ENCODE results near the gene DLX2. TPM values are rescaled to one million over a fixed set of nuclear protein-coding genes. Genes with fewer than 3 reads are reported as not detected.

Gene DLX2
- polyA plus RNA-seq, 2 of the 4 experiments (the other 2 are of a cell fraction): 0.04 to 0.19 TPM

DNA sequence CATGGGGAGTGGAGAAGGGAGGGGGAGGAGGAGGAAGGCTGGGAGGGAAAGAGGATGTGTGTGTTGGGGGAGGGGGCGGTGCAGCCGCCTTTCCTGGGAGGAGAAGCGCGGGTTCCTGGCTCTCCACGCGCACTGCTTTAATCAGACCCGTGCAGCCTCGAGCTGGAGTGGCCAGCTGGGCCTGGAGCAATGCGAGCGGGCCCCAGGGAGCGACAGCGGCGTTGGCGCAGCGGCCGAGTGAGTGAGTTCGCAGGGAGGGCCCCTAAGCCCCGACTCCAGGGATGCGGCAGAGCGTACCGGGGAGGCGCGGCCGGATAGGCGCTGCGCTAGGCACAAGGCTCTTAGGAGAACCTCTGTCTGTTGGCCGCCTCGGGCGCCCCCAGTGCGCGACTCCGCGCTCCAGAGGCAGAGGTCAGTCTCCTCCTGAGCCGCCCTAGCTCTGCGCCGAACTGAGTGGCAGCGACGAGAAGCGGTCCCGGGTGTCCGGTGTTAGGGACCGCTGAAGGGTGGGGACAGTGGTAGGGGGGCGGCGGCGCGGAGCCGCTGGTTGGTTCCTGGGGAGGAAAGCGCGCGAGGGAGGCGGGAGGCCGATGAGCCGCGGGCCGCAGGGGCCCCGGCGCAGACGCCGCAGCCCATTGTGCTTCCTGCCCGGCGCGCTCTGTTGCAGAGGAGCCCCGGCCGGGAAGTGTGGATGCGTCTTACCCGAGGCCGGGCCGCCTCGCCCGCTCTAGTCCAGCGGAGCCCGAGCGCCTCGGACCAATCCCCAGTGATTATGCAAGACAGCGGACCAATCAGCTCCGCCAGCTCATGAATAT, 17.8 kb downstream of the DLX2 start (continued):
- TF ChIP-seq HMGXB4 (CRISPR knock-in tag; IDR thresholded peaks at IDR 0.05; ENCODE audit: borderline replicate concordance) (no peak), EHMT2 (IDR thresholded peaks at IDR 0.05; ENCODE audit: low read depth) (no peak), CEBPB (IDR thresholded peaks at IDR 0.05) (peak; percentile 61 to 91; a peak in 3 of 4 replicates), CHD2 (IDR thresholded peaks at IDR 0.05; ENCODE audit: low read length, partially characterized antibody) (no peak), JUNB (IDR thresholded peaks at IDR 0.05) (no peak), MAZ (IDR thresholded peaks at IDR 0.05; ENCODE audit: borderline replicate concordance, low read depth, low read length) (no peak), FOXS1 (CRISPR knock-in tag; IDR thresholded peaks at IDR 0.05) (no peak), ZFP36 (IDR thresholded peaks at IDR 0.05; ENCODE audit: borderline replicate concordance, partially characterized antibody) (no peak), CBX2 (IDR thresholded peaks at IDR 0.05; ENCODE audit: borderline replicate concordance, low read depth) (no peak), EP300 (IDR thresholded peaks at IDR 0.05) (no peak), ZSCAN20 (CRISPR knock-in tag; IDR thresholded peaks at IDR 0.05) (no peak), FOSB (CRISPR knock-in tag; IDR thresholded peaks at IDR 0.05) (no peak), RNF2 (IDR thresholded peaks at IDR 0.05; ENCODE audit: borderline replicate concordance, low read depth) (0 out of 2 replicates have a peak, but pooled peaks have one; percentile 70), RARB (CRISPR knock-in tag; IDR thresholded peaks at IDR 0.05) (no peak), MYC (IDR thresholded peaks at IDR 0.05; ENCODE audit: borderline replicate concordance, low read length) (no peak), ATOH8 (CRISPR knock-in tag; IDR thresholded peaks at IDR 0.05; ENCODE audit: low read depth) (no peak), RCOR1 (IDR thresholded peaks at IDR 0.05; ENCODE audit: low read depth, low read length) (no peak), ELK1 (IDR thresholded peaks at IDR 0.05; ENCODE audit: low read depth, low read length) (no peak), JUN (IDR thresholded peaks at IDR 0.05) (peak in 1 of 2 experiments; percentile 73; a peak in 2 of 5 replicates), HOXB5 (CRISPR knock-in tag; IDR thresholded peaks at IDR 0.05) (no peak), HEYL (CRISPR knock-in tag; IDR thresholded peaks at IDR 0.05) (no peak), TP53 (CRISPR knock-in tag; IDR thresholded peaks at IDR 0.05) (no peak), KDM5A (IDR thresholded peaks at IDR 0.05) (no peak), FOSL2 (IDR thresholded peaks at IDR 0.05) (no peak), FOSL2 (CRISPR knock-in tag; IDR thresholded peaks at IDR 0.05) (no peak), CBX8 (IDR thresholded peaks at IDR 0.05) (no peak), HOXB13 (CRISPR knock-in tag; IDR thresholded peaks at IDR 0.05; ENCODE audit: low read depth) (no peak), MAX (IDR thresholded peaks at IDR 0.05) (peak; percentile 65), TFCP2L1 (CRISPR knock-in tag; IDR thresholded peaks at IDR 0.05) (no peak), HDAC2 (IDR thresholded peaks at IDR 0.05) (no peak), NFE2L2 (conservative IDR thresholded peaks at IDR 0.05; ENCODE audit: low read length) (no peak)
- TF ChIP-seq, protein P1, sequence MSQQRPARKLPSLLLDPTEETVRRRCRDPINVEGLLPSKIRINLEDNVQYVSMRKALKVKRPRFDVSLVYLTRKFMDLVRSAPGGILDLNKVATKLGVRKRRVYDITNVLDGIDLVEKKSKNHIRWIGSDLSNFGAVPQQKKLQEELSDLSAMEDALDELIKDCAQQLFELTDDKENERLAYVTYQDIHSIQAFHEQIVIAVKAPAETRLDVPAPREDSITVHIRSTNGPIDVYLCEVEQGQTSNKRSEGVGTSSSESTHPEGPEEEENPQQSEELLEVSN (IDR thresholded peaks at IDR 0.05; ENCODE audit: borderline replicate concordance, low read depth): peak; percentile 31; the same call in 1 of the 2 replicates
- TF ChIP-seq, protein P2, sequence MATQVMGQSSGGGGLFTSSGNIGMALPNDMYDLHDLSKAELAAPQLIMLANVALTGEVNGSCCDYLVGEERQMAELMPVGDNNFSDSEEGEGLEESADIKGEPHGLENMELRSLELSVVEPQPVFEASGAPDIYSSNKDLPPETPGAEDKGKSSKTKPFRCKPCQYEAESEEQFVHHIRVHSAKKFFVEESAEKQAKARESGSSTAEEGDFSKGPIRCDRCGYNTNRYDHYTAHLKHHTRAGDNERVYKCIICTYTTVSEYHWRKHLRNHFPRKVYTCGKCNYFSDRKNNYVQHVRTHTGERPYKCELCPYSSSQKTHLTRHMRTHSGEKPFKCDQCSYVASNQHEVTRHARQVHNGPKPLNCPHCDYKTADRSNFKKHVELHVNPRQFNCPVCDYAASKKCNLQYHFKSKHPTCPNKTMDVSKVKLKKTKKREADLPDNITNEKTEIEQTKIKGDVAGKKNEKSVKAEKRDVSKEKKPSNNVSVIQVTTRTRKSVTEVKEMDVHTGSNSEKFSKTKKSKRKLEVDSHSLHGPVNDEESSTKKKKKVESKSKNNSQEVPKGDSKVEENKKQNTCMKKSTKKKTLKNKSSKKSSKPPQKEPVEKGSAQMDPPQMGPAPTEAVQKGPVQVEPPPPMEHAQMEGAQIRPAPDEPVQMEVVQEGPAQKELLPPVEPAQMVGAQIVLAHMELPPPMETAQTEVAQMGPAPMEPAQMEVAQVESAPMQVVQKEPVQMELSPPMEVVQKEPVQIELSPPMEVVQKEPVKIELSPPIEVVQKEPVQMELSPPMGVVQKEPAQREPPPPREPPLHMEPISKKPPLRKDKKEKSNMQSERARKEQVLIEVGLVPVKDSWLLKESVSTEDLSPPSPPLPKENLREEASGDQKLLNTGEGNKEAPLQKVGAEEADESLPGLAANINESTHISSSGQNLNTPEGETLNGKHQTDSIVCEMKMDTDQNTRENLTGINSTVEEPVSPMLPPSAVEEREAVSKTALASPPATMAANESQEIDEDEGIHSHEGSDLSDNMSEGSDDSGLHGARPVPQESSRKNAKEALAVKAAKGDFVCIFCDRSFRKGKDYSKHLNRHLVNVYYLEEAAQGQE (IDR thresholded peaks at IDR 0.05): no peak
- TF ChIP-seq, protein P3, sequence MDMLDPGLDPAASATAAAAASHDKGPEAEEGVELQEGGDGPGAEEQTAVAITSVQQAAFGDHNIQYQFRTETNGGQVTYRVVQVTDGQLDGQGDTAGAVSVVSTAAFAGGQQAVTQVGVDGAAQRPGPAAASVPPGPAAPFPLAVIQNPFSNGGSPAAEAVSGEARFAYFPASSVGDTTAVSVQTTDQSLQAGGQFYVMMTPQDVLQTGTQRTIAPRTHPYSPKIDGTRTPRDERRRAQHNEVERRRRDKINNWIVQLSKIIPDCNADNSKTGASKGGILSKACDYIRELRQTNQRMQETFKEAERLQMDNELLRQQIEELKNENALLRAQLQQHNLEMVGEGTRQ (IDR thresholded peaks at IDR 0.05): no peak

Data from A549 (cell line).